ENCODE measurements around the gene PADI3.

DNA sequence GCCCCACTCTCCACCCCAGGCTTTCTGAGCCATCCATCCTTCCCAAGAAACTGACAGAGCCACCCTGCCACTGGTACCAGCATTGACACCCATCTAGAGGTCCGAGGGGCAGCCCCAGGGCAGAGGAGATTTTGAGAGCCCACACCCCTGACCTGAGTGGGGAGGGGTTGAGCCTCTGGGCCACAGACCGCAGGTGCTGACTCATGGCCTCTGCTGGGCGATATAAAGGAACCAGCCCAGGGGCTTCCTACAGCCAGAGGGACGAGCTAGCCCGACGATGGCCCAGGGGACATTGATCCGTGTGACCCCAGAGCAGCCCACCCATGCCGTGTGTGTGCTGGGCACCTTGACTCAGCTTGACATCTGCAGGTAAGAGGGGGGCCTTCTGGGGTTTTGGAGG, 59.0 kb downstream of the PADI3 start, which contains the start of gene PADI4:
- no peak for TF ChIP-seq EZH2 (IDR thresholded peaks at IDR 0.05; ENCODE audit: borderline replicate concordance, low read length)
- TF ChIP-seq CTCF (IDR thresholded peaks at IDR 0.05; ENCODE audit: low read length): no peak

All from OCI-LY1 (cell line).